Measurements from ENCODE around the gene TJP2.
A peak's percentile ranks its signal among the peaks of the same experiment; 100 is the strongest.

The TJP2 gene

DNA sequence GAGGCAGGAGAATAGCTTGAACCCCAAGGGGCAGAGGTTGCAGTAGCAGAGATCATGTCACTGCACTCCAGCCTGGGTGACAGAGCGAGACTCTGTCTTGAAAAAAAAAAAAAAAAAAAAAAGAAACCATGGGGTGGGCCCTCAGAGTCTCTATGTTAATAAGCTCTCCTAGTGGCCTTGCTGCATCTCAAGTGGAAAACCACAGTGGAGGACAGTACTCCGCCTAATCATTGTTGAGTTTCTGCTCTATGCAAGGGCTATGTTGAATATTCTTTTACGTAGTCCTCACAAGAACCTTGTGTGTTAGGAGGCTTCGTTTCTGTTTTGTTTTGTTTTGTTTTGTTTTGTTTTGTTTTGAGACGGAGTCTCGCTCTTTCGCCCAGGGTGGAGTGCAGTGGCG, 48.9 kb downstream of the TJP2 start:
- in situ Hi-C loops (cut with MboI; ENCODE audit: low sequenced_read_pairs, unreplicated experiment) = no loop called here
- TF ChIP-seq, protein P1, sequence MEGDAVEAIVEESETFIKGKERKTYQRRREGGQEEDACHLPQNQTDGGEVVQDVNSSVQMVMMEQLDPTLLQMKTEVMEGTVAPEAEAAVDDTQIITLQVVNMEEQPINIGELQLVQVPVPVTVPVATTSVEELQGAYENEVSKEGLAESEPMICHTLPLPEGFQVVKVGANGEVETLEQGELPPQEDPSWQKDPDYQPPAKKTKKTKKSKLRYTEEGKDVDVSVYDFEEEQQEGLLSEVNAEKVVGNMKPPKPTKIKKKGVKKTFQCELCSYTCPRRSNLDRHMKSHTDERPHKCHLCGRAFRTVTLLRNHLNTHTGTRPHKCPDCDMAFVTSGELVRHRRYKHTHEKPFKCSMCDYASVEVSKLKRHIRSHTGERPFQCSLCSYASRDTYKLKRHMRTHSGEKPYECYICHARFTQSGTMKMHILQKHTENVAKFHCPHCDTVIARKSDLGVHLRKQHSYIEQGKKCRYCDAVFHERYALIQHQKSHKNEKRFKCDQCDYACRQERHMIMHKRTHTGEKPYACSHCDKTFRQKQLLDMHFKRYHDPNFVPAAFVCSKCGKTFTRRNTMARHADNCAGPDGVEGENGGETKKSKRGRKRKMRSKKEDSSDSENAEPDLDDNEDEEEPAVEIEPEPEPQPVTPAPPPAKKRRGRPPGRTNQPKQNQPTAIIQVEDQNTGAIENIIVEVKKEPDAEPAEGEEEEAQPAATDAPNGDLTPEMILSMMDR (IDR thresholded peaks at IDR 0.05; ENCODE audit: borderline replicate concordance, control extremely low read depth, extremely low read depth, insufficient read depth, missing control alignments) = no peak
- DNase-seq (ENCODE audit: low spot score) = no peak

DNA sequence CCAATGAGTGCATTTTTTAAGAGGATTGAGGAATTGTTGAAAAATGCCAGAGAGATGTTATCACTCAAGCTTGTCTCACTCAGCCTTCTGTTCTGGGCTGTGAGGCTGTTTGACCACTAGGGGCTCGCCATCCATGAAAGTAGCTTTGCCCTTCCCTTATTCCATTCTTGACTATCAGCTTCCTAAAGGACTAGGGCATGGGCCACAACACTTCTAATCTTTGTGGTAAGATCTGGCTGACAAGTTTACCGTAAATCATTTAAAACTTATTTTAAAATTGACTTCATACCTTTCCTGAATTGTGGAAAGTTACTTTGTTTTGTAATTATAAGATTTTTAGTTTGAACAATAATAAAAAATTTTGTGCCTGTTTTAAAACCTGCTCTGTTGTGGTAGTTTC, 49.5 kb downstream of the TJP2 start:
- peak; percentile 44 for DNase-seq (ENCODE audit: low spot score)
- TF ChIP-seq, protein P1 (IDR thresholded peaks at IDR 0.05; ENCODE audit: borderline replicate concordance, control extremely low read depth, extremely low read depth, insufficient read depth, missing control alignments) = peak; percentile 39
- in situ Hi-C loops (cut with MboI; ENCODE audit: low sequenced_read_pairs, unreplicated experiment) = no loop called here

DNA sequence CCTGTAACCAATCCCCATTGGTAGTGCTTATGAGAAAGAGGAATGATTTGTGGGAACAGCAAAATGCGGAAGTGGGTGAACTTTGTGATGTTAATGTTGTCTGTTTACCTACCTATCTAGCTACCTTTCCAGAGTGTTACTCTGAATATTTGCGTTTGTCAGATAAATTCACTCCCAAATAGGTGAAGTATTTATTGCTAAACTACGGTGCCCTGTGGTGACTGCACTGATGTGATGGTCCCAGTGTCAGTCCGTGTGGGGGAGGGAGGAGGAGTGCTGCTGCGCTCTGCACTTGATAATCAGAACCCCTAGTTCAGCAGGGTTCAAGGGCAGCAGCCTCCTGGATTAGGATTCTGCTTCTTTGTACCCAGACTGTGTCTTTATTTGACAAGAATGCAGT, 55.3 kb downstream of the TJP2 start:
- in situ Hi-C loops (cut with MboI; ENCODE audit: low sequenced_read_pairs, unreplicated experiment) = no loop called here
- TF ChIP-seq, protein P1 (IDR thresholded peaks at IDR 0.05; ENCODE audit: borderline replicate concordance, control extremely low read depth, extremely low read depth, insufficient read depth, missing control alignments) = no peak
- DNase-seq (ENCODE audit: low spot score) = no peak

DNA sequence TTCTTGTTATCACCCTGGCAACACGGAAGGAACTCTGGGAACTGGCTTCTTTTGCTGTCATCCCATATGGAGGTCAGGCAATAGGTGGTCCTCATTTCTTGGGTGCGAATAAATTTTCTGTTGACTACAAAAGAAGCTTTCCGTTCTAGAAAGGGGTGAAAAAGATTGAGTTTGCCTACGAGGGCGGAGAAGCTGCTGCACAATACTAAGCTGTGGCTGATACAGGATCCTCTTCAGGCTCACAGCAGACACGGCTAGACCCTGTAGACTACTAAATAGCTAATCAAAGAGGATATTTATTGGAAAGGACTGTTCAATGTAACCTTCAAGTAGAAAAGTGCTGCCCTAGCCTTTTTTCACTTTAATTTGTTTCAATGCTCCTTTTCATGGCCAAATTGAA, 58.1 kb downstream of the TJP2 start:
- in situ Hi-C loops (cut with MboI; ENCODE audit: low sequenced_read_pairs, unreplicated experiment) = no loop called here

DNA sequence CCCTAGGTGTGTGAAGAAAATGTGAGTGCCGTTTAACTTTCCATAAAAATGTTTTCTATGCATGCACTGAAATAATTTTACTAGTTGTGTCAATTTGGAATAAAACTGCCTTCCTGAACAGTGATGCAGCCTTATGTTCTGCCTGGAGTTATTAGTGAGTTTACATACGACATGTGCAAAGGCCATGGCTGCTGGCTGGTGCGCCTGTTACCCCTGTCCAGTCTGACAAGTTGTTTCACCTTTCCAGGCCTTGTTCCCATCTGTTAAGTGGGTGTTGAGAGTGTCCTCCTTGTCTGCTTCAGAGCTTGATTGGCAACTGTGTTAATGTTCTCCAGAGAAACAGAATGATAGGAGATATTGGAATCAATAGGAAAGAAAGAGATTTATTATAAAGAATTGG, 60.6 kb downstream of the TJP2 start:
- TF ChIP-seq, protein P1 (IDR thresholded peaks at IDR 0.05; ENCODE audit: borderline replicate concordance, control extremely low read depth, extremely low read depth, insufficient read depth, missing control alignments) = no peak
- in situ Hi-C loops (cut with MboI; ENCODE audit: low sequenced_read_pairs, unreplicated experiment) = no loop called here
- no peak for DNase-seq (ENCODE audit: low spot score)

More for the DNA sequence above, 58.1 kb downstream of the TJP2 start:
- DNase-seq (ENCODE audit: low spot score) = no peak
- TF ChIP-seq, protein P1 (IDR thresholded peaks at IDR 0.05; ENCODE audit: borderline replicate concordance, control extremely low read depth, extremely low read depth, insufficient read depth, missing control alignments) = no peak

DNA sequence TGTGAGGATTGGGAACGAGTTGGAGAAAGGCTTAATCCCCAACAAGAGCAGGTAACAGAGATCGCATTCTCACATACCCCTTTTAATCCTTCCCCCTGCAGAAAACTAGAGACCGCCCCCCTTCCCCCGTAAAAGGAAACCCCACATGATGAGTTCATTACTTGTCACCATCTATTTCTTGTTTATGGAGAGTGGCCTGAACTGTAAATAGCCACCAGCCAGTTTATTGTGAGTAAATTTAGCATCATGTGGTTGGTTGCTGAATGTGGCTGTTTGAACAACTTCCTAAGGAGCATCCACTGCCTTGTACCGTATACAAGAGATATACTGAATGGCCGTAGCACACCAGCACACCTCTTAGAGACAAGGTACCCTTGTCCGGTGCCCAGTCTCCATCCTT, 62.1 kb downstream of the TJP2 start:
- in situ Hi-C loops (cut with MboI; ENCODE audit: low sequenced_read_pairs, unreplicated experiment) = no loop called here

More for the DNA sequence above, 62.1 kb downstream of the TJP2 start:
- DNase-seq (ENCODE audit: low spot score) = no peak
- TF ChIP-seq, protein P1 (IDR thresholded peaks at IDR 0.05; ENCODE audit: borderline replicate concordance, control extremely low read depth, extremely low read depth, insufficient read depth, missing control alignments) = no peak

Data from GM13976 (cell line).